Glomerular visceral epithelial cell (primary cell): ENCODE data around the gene ZNF227.
"Not testable (repeated sequence)": the region's sequence is repeated elsewhere in the genome, so short reads cannot be mapped to it uniquely, and the experiment has no call there.

Experiments used
- DNase-seq: peaks from one replicate; pipeline ENCODE4 v3.0.0-alpha.2; 2016; ENCODE audit errors: extremely low spot score

The ZNF227 gene

DNA sequence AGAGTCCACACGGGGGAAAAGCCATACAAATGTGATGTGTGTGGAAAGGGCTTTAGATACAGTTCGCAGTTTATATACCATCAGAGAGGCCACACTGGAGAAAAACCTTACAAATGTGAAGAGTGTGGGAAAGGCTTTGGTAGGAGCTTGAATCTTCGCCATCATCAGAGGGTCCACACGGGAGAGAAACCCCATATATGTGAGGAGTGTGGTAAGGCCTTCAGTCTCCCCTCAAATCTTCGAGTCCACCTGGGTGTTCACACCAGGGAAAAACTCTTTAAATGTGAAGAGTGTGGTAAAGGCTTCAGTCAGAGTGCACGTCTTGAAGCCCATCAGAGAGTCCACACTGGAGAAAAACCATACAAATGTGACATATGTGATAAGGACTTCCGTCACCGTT is 24.1 kb downstream of the ZNF227 start:
- DNase-seq: no peak

GRCh38 chr19:44252332-44252731 is 40.0 kb downstream of the ZNF227 start:
- not testable (repeated sequence) for DNase-seq

DNA sequence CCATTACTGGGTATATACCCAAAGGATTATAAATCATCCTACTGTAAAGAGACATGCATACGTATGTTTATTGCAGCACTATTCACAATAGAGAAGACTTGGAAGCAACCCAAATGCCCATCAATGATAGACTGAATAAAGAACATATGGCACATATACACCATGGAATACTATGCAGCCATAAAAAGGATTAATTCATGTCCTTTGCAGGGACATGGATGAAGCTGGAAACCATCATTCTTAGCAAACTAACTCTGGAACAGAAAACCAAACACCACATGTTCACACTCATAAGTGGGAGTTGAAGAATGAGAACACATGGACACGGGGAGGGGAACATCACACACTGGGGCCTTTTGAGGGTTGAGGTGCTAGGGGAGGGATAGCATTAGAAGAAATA is 41.1 kb downstream of the ZNF227 start:
- not testable (repeated sequence) for DNase-seq

GRCh38 chr19:44254496-44254895 is 42.2 kb downstream of the ZNF227 start:
- DNase-seq: no peak

DNA sequence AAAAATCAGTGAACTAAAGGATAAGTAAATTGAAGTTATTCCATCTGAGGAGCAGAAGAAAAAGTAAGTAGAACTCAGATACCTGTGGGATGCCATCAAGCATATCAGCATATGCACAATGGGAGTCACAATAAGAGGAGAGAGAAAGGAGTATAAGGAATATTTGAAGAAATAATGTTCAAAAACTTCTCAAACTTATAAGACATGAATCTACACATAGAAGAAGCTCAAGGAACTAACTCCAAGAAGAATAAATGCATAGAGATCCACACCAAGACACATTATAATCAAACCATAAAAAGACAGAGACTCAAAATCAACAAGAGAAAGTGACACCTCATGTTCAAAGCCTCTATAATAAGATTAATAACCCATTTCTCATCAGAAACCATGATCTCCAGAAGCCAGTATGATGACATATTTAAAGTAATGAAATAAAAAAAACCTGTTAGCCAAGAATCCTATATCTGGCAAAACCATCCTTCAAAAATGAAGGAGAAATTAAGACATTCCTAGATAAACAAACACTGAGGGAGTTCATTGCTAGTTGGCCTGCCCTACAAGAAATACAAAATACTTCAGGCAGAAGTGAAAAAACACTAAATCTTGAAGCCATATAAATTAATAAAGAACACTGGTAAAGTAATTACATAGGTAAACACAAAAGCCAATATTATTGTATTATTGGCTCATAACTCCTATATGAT is 43.5 kb downstream of the ZNF227 start:
- no peak for DNase-seq

DNA sequence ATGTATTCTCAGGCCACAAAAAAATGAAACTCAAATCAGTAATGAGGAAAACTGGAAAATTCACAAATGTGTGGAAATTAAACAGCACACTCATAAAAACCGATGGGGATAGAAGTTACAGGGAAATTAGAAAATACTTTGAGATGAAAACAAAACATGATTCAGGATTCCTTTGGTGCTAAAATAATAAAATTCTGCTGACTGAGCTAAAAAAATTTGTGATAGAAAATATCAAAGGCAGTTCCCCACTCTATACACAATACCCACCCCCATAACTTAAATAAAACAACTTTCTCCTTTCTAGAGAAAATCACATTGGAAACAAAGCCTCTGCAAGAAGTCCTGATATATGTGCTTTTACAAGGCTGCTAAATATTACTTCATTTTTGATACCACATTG is 45.8 kb downstream of the ZNF227 start:
- no peak for DNase-seq

DNA sequence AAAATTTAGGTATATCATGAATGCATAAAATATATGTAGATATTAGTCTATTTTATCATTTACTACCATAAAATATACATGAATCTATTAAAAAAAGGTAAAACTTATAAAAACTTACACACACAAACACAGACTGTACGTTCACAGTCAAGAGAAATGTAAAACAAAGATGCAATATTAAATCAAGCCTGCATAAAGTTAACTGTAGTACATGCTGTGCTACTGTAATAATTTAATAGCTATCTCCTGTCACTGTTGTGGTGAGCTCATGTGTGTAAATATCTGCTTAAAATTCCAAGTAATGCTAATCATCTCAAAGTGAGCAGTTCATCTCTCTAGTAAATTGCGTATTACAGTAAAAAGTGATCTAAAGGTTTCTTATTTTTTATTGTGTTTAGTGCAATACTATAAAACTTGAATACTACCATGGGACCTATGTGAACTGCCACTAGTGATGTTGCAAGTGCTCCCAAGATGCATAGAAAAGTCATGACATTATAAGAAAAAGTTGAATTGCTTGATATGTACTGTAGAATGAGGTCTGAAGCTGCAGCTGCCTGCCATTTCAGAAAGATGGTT is 46.6 kb downstream of the ZNF227 start:
- DNase-seq: no peak

GRCh38 chr19:44260343-44260681 is 48.0 kb downstream of the ZNF227 start:
- no peak for DNase-seq

DNA sequence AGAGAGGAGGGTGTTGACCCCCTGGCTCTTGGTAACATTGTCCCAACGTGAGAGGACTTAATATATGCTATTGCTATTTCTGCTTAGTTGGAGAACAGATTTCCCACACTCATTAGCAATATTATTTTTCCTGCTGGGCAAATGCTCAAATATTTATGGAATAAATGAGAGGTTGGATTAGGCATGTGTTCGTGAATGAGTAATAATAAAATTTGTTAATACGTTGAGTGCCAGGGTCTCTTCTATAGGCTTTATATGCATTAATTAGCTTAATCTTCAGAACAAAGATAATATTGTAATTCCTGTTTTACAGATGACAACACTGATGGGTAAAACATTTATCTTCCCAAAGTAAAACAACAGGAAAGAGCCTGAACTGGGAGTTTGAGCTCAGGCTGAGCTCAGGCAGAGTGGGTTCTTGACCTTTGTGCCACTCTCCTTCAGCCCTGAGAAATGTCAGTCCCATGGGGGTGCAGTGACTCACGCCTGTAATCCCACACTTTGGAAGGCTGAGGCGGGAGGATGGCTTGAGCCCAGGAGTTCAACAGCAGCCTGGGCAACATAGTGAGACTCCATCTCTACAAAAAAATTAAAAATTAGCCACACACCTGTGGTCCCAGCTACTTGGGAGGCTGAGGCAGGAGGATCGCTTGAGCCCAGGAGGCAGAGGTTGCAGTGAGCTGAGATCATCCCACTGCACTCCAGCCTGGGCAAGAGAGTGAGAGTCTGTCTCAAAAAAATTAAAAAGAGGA is 48.5 kb downstream of the ZNF227 start:
- DNase-seq: no peak

DNA sequence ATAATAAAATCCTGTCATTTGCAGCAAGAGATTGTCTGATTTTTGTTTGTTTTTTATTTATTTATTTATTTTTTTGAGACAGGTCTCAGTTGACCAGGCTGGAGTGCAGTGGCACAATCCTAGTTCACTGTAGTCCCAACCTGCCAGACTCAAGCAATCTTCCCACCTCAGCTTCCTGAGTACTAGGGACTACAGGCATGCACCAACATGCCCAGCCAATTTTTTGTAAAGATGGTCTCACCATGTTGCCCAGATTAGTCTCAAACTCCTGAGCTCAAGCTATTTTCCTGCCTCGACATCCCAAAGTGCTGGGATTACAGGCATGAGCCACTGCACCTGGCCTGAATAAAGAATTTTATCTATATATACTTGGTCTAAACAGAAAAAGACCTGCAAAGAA is 65.0 kb downstream of the ZNF227 start:
- no peak for DNase-seq

DNA sequence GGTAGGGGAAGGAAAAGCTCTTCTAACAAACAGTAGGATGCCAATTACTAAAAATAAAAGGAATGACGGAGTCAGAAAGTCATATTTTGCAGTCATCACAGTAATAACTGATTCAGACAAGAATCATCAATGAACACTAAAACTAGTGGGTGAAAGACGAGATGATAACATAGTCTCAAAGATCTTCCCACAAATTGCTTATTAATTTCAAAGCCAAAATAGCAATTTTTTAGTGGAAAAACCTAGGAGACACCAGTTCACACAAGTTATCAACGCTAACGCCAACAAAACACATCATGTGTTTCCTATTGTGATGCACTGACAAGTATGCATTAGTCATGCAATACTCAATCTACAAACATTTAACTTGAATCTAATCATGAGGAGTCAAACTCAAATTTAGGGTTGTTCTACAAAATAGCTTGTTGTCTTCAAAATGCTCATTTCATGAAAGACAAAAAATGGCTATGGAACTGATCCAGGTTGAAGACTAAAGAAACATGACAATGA is 65.9 kb downstream of the ZNF227 start:
- no peak for DNase-seq

GRCh38 chr19:44280916-44281315 is 68.6 kb downstream of the ZNF227 start:
- DNase-seq: no peak

GRCh38 chr19:44282846-44283245 is 70.5 kb downstream of the ZNF227 start:
- DNase-seq: no peak

DNA sequence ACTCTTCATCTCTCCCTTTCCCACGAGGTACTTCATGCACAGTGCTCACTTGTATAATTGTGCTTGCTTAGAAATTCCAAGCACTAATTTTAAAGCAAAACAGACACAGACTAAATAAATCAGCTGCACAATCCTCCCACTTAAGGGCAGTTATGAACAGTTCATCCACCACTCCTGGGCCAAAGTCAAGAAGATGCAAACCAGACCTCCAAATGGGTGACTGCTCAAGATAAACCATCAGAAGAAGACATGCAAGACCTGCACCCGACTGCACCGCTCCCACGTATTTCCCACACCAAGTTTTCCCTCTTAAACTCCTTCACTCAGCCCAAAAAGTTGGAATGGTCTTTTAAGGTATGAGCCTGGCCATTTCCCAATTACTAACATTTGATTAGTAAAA is 72.6 kb downstream of the ZNF227 start:
- no peak for DNase-seq
